K562 (cell line): ENCODE results near the gene ZNF331. TPM values are rescaled to one million over a fixed set of nuclear protein-coding genes. Genes with fewer than 3 reads are reported as not detected.

Experiments
- C11orf30 ChIP-seq: fragments of 450-650 bp; IDR thresholded peaks from 2 replicates; pipeline ENCODE4 v1.6.1; 2016; ENCODE audit warnings: low read depth, mild to moderate bottlenecking
- ELF2 ChIP-seq: fragments of 250-450 bp; sonication (Bioruptor Pico); IDR thresholded peaks from 2 replicates; pipeline ENCODE4 v1.5.0; 2021; ENCODE audit warnings: mild to moderate bottlenecking
- ESRRB ChIP-seq: fragments of 250-450 bp; sonication (Bioruptor Pico); IDR thresholded peaks from 2 replicates; pipeline ENCODE4 v1.5.0; 2020; ENCODE audit warnings: mild to moderate bottlenecking, moderate library complexity, borderline replicate concordance
- KAT8 ChIP-seq: fragments of 450-650 bp; IDR thresholded peaks from 2 replicates; pipeline ENCODE4 v1.6.1; 2016; ENCODE audit warnings: low read depth, mild to moderate bottlenecking
- NR2C2 ChIP-seq, 2 experiments: fragments of 200-800 bp in 1 of 2; sonication (Bioruptor generic) in 1 of 2; sonication (generic) in 1 of 2; formaldehyde crosslinking in 1 of 2; IDR thresholded peaks; 2 replicates each; pipeline versions ENCODE4 v1.6.1 to v1.8.0; 2016 to 2022; ENCODE audit warnings: mild to moderate bottlenecking in 1 of 2, missing compliant biosample characterization in 1 of 2, missing genetic modification characterization in 1 of 2, missing genetic modification reagents in 1 of 2
- SMARCC2 ChIP-seq: fragments of 450-650 bp; IDR thresholded peaks from 2 replicates; pipeline ENCODE4 v1.6.1; 2017; ENCODE audit warnings: antibody characterized with exemption, moderate library complexity, mild to moderate bottlenecking, low read depth
- SMARCE1 ChIP-seq: fragments of 450-650 bp; IDR thresholded peaks from 2 replicates; pipeline ENCODE4 v1.7.1; 2016; ENCODE audit warnings: mild to moderate bottlenecking
- polyA plus RNA-seq, 8 experiments: library from polyadenylated mRNA; depleted of rRNA in 4 of 8; stranded (reverse) in 5 of 8; unstranded in 3 of 8; fragments of >200 nt; fragmentation: Nextera tagmentation in 2 of 8; fragmentation: Illumina TruSeq in 1 of 8; extraction: Ambion mirVana in 2 of 8; extraction: Trizol in 1 of 8; gene quantifications; 2 replicates each; pipeline versions ENCODE4 v1.2.1 to v1.2.3, GENCODE V29; 2011 to 2014; ENCODE audit warnings: inconsistent platforms in 1 of 8, missing spikeins in 1 of 8
- total RNA-seq, 7 experiments: library from RNA; depleted of rRNA in 6 of 7; stranded (reverse); fragments of >200 nt in 6 of 7; fragmentation: Illumina TruSeq in 2 of 7; extraction: Trizol in 2 of 7; gene quantifications; 2 replicates each; pipeline versions ENCODE4 v1.2.1 to v1.2.3, GENCODE V29; 2011 to 2021; ENCODE audit warnings: low replicate concordance in 1 of 7
- TF ChIP-seq, protein P1 (sequence below): fragments of 450-650 bp; IDR thresholded peaks from 2 replicates; pipeline ENCODE4 v1.6.1; 2017; ENCODE audit warnings: mild to moderate bottlenecking, moderate library complexity
- TF ChIP-seq, protein P2 (sequence below): fragments of 450-650 bp; IDR thresholded peaks from 2 replicates; pipeline ENCODE4 v1.7.0; 2016; ENCODE audit warnings: borderline replicate concordance

Gene ZNF331
- total and polyA plus RNA-seq, 9 of the 15 experiments (the other 6 are each of a cell fraction or from before 2014, with no cell fraction given) = 0.23 to 2.7 (median 0.76) TPM

DNA sequence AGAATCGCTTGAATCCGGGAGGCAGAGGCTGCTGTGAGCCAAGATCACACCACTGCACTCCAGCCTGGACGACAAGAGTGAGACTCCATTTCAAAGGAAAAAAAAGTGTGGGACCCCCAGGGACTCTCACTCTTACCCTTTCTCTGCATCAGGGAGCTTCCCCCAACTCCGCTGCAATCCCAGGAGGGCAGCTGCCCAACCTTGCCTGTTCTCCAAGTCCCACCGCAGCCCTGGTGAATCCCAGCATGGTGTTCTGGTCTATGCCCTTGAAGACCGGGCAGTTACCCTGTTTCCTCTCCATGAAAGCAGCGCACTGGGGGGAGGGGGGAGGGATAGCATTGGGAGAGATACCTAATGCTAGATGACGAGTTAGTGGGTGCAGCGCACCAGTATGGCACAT lies 58.1 kb downstream of the ZNF331 start (continued):
- TF ChIP-seq, protein P1, sequence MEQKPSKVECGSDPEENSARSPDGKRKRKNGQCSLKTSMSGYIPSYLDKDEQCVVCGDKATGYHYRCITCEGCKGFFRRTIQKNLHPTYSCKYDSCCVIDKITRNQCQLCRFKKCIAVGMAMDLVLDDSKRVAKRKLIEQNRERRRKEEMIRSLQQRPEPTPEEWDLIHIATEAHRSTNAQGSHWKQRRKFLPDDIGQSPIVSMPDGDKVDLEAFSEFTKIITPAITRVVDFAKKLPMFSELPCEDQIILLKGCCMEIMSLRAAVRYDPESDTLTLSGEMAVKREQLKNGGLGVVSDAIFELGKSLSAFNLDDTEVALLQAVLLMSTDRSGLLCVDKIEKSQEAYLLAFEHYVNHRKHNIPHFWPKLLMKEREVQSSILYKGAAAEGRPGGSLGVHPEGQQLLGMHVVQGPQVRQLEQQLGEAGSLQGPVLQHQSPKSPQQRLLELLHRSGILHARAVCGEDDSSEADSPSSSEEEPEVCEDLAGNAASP = no peak
- no peak for TF ChIP-seq ELF2 (CRISPR knock-in tag)
- TF ChIP-seq, protein P2, sequence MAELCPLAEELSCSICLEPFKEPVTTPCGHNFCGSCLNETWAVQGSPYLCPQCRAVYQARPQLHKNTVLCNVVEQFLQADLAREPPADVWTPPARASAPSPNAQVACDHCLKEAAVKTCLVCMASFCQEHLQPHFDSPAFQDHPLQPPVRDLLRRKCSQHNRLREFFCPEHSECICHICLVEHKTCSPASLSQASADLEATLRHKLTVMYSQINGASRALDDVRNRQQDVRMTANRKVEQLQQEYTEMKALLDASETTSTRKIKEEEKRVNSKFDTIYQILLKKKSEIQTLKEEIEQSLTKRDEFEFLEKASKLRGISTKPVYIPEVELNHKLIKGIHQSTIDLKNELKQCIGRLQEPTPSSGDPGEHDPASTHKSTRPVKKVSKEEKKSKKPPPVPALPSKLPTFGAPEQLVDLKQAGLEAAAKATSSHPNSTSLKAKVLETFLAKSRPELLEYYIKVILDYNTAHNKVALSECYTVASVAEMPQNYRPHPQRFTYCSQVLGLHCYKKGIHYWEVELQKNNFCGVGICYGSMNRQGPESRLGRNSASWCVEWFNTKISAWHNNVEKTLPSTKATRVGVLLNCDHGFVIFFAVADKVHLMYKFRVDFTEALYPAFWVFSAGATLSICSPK = no peak
- TF ChIP-seq KAT8 = no peak
- TF ChIP-seq NR2C2 (CRISPR knock-in tag; IDR thresholded peaks at IDR 0.05) = no peak
- TF ChIP-seq NR2C2 (tag; IDR thresholded peaks at IDR 0.05) = no peak
- TF ChIP-seq SMARCC2 = no peak
- no peak for TF ChIP-seq SMARCE1
- TF ChIP-seq ESRRB (CRISPR knock-in tag) = no peak
- no peak for TF ChIP-seq C11orf30
